ENCODE data around the gene CXCR4.
"Not testable (repeated sequence)": the region's sequence is repeated elsewhere in the genome, so short reads cannot be mapped to it uniquely, and the experiment has no call there.

CXCR4 gene

DNA sequence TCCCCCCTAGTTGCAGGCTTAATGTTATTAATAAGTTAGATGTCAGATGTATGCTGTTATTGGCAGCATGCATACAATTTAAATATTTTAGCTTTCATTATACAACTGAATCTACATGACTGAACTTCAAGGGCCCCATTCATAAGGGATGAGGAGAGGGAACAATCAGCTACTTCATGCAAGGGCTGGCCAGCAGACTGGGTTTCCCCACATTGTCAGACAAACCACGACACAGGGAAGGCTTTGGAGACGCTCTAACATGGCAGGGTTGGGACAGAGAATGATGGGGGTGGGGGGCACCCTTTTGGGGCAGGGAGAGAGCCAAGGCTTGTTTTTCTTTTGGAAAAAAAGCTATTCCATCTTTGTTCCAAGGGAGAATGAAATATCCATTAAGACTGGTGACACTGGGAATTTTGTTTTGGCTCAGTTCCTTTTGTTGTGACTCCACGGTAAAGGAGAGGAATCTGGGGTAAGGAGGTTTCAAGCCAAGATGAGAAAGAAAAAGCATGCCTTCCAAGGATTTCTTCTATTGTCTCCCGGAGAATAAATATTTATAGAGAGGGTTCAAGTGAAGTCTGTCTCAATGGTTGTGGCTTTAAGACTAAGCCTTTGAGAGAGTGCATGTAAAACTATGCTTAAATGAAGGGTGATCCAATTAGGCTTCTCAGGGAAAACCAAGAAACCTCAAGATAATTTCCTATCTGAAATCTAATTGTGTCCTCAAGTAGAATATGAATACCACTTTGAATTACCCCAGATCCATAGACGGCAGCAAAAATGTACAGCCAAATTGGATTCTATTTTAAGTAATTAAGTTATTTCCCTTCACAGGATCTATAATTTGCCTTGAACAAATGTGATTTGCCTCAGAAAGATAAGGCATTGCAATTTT is 5.4 kb downstream of the CXCR4 start:
- no peak for DNase-seq

DNA sequence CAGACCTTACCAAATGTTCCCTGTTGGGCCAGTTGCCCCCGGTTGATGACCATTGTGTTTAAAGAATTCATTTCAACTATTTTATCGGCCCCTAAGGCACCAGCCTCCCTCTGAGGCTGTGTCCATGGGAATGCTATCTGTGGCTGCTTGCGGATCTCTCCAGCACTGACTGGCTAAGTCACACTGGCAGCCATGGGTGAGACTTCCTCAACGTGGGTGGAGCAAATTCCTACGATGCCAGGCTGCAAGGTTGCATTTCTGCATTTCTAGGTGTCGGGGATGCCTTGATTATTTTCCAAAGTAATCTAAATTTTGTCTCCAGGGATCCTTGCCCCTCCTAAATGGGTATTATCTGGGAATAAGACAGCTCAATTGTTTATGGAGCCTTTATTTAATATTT is 6.2 kb downstream of the CXCR4 start:
- DNase-seq, result no peak

DNA sequence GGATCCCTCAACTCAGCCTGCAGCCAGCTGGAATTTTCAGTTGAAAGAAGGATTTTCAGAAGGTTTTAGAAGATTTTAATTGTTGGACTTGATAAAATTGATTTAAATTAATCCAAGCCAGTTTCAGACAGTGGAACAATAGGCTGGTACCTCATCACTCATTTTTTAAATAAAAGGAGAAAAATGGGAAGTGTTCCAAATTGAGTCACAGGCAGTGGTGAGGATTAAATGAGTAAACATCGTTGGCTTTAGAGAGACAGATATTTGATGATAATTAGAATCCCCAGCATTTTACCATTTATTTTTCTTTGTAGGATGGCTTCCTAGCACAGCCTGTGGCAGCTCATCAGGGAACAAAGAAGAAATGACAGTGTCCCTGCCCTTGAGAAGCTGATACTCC is 7.4 kb downstream of the CXCR4 start:
- no peak for DNase-seq

DNA sequence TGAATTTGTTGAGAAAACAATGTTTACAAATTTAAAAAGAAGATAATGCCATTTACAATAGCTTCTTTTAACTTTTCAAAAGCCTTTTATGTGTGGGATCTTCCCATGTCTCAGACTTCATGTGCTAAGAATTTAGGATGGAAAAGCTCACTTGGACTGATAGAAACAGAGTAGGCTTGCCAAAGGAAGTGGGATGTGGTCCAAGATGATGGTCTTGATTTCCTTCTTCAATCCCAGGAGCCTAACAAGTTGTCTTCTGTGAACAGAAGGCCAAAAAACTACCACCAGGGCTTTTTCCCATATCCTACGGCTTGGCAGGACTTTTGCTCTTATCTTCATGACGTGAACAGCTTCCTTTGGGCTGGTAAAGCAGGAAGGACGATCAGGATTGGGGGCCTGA is 9.5 kb downstream of the CXCR4 start:
- no peak for DNase-seq

DNA sequence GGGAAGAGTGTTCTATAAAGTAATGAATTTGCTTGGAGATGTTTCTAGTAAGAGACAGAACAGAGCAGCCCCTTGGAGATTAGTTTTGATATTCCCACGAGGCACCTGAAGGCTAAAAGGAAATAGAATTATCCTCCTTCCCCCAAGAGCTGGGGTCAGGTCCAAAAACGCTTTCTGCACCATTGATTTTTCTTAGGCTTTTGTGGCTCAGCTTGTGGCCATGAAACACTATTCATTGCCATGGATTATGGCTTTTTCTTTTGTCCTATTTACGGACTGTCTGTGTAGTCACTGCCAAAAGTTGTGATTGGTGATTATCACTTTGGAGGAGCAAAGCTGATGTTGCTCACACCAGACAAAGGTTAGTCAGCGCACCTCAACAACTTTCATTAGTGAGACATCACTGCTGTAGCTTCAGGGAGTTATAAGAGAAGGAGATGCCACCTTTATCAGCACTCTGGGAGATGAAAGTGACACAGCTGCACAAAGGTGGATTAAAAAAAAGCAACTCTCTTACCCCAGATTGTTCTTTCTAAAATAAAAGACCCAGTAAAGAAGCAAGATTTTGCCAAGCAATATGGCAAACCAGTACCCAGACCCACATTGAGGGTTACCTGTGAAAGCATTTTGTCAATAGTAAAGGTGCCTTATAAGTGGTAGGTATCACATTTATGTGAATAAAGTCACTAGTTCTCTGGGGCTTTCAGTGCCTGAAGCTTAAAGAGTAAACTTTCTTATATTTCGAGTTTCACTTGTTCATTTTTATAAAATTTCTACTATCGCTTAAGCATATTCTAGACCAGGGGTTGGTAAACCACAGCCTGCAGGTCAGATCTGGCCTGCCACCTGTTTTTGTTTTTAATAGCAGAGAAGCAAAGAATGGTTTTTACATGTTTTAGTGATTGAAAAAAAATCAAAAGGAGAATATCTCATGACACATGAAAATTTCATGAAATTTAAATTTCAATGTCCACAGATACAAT is 10.6 kb downstream of the CXCR4 start:
- no peak for DNase-seq

DNA sequence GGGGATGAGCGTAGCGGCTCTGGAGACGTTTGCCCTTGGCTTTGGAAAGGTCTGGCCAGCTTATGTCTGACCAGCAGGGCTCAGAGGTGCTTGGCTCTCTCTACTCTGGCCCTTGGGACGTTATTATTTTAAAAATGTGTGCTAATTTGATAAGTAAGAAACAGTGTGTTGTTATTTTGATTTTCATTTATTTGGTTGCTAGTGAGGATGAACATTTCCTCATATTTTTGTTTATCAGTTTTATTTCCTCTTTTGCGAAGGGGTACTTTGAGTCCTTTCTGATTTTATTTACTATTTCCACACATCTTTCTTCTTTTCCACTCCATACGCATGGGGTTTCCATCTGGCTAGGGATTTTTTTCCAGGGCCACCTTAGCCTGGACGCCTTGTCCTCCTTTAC is 11.4 kb downstream of the CXCR4 start:
- DNase-seq, result no peak

DNA sequence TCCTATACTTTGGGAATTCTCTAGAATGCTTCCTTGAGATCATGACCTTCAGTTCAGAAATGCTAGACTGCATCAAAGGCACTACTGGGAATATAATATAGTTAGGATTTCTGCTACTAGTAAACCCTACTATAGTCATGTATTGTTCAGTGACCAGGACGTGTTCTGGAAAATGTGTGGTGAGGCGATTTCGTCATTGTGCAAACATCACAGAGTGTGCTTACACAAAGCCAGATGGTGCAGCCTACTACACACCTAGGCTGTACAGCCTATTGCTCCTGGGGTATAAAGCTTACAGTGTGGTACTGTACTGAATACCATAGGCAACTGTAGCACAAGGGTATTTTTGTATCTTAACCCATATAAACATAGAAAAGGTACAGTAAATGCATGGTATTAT is 13.0 kb downstream of the CXCR4 start:
- no peak for DNase-seq

DNA sequence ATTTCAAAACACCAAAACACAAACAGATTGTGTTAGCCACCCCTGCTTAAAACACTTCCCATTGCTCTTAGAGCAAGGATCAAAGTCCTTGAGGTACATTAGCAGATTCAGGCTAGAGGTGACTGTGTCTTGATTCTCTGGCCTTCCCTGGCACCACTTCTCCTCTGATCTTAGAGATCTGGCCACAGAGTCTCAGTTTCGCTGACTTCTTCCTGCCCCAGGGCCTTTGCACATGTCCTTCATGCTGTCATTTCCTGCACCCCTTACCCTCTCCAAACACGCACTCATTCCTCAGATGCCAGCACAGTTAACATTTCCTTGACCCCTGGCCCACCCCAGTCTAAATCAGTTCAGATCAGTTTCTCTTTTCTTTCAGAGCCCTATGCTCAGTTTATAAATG is 16.9 kb downstream of the CXCR4 start:
- peak; percentile 34 for DNase-seq

DNA sequence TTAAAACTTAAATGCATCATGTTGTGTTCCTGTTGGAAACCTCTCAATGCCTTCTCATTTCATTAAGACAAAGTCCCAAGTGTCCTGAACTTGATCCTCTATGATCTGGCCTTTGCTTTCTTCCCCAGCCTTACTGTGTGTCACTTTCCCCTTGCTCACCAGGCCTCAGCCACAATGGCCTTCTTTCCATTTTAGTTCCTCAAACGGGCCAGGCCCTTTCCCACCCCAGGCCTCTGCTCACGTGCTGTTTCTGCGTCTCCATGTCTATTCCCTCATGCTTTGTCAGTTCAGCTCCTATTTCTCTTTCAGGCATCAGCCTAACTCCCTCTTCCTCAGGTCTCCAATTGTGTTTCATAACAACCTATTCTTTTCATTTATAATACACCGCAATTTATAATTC is 19.5 kb downstream of the CXCR4 start:
- no peak for DNase-seq

DNA sequence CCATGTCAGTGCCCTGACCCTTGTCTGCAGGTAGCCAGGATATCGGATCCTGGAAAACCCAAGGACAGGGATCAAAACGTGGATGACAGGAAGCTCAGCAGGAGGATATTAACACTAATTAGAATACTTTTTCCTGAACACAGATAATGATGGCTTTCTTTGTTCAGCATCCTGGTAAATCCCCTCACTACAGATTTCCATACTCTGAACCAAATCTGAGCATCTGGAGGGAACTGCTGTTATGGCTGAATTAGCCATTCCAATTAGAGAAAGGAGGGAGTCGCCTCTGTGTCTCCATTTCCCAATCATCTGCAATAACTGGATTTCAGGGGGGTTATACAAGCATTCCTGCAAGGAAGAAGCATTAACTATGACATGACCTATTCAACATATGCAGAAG is 24.4 kb downstream of the CXCR4 start:
- DNase-seq, result no peak

DNA sequence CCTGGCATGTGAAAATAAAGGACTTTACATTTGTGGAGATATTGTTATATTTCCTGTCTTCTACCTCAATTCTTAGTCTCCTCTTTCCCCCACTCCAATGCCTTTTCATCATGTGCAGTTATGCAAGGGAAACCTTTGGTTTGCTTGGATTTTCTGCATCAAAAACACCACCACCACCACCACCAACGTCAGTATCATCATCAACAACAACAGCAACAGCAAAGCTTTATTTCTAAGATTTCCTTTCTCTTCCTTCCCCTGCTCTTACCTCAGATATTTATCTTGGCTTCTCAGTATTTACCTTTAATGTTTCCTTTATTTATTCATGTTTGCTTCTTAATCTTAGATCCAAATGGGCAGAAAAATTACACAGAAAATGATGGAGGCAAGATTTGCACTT is 26.1 kb downstream of the CXCR4 start:
- no peak for DNase-seq

DNA sequence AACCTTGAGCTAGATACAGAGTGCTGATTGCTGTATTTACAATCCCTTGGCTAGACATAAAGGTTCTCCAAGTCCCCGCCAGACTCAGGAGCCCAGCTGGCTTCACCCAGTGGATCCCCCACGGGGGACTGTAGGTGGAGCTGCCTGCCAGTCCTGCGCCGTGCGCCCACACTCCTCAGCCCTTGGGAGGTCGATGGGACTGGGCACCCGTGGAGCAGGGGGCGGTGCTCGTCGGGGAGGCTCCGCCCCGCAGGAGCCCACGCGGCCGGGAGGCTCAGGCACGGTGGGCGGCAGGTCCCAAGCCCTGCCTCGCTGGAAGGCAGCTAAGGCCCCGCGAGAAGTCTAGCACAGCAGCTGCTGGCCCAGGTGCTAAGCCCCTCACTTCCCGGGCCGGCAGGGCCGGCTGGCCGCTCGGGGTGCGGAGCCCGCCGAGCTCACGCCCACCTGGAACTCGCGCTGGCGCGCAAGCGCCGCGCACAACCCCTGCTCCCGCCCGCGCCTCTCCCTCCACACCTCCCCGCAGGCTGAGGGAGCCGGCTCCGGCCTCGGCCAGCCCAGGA is 30.0 kb downstream of the CXCR4 start:
- not testable (repeated sequence) for DNase-seq

DNA sequence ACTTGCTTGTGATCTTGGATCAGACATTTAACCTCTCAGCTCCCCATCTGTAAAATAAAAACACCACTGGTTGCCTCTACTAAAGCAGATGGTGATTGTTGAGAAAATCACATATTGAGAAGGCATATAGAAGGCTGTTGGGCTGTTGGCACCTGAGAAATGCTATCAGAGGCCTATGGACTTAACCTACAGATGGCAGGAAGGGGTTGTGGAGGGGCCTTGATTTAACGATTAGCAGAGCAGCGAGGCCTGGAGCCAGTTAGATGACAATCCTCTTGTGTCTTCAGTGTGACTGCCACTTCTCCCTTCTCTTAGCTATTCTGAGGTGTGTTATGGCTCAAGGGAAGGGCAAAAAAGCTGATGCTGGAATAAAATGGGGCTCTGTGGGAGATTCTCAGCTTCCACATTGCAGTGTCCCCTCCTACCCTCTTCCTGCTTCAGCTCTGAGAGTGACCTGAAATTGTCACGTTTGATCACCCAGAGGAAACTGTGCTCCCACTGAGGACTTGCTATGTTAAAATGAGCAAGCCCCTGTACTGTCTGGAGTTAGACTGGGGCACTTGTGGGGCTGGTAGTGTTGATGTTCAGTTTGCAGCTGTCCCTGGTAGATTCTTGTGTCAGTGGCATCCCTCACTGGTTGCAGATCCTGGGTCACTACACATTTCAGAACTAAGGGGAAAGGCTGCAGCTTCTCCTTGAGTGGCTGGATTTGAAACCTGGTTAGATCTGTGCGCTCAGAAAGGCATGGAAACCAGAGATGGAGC is 31.5 kb downstream of the CXCR4 start:
- no peak for DNase-seq

DNA sequence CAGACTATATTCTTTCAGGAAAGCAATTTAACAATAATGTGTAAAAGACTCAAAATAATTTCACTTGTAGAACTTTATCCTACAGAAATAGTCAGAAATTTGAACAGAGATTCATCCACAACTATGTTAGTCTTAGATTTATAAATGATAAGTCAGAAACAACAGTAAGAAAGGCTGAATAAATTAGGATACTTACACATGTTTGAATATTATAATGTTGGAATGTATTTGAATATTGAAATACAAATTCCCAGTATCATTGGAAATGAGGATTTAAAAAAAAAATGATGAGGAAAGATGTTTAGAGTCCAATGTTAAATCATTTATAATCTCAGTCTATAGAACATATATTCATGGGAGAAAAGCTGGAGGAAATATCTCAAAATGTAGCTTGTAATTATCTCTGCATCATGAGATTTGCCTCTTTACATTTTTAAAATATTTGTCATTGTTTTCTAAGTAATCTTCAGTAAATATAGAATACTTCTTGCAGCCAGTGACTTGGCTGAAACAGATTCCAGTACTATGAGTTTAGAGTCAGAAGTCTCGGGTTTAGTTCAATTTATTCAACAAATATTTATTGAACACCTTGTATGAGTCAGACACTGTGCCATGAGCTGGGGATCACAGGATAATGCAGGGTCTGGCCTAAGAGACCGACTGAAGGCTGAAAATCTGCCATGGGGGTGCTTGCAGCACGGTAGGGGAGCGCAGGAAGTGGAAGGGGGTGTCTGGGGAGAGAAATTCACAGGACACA is 32.3 kb downstream of the CXCR4 start:
- peak; percentile 17 for DNase-seq

DNA sequence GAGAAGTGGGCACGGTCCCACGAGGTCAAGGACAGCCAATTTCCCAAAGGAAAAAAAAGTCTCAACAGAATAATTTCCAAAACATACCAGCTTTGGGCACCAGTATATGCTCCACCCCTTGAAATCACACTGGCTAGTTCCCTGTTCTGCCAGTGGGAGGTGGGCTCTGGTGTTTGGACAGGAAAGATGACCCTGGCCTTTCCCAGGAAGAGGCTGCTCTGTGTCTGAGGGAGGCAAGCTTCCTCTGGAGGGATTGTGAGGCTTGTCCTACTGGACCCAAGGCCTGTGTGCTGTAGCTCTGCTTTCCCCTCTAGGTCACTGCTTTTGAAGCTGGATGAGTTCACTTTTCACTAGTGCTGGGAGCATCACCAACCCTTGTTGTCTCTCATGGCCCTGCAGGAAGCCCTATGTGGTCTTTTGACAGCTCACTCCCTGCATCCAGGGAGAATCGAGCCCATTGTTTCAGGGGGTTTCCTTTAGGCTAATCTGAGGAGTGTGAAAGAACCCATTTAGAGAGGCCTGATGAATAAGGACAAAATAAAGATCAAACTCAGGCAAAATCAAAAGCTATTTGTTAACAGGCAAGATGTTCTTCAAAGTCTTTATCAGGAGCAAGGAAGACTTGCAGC is 36.3 kb downstream of the CXCR4 start:
- no peak for DNase-seq

DNA sequence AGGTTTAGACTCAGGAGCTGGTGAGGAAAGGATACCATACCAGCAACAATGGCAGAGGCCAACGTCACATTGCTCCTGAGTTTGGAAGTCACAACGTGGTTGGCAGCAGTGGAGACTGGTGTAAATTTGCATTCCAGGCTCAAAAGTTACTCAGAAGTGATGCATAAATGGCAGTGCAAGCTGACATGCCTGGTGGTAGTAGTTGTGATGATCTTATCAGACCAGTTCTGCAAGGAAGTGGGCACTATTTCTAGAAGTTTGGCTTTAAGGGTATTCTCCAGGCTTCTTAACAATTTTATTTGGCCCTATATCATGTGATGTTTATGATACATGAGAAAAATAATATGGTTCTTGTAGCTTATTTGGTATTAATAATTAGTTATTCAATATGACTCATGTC is 37.8 kb downstream of the CXCR4 start:
- no peak for DNase-seq

DNA sequence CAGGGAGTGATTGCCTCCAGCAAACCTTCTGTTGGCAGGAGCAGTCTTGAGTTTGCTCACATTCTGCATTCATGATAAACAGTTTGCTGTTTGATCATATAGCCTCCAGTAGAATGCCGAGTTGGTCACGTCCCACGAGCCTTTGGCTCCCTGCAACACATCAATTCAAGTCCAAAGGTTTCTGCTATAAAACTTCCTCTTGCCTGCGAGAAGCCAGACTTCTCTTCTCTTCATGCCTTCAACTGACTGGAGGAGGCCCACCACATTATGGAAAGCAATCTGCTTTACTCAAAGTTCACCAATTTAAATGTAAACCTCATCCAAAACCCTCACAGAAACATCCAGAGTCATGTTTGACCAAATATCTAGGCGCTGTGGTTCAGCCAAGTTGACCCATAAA is 40.8 kb downstream of the CXCR4 start:
- no peak for DNase-seq

DNA sequence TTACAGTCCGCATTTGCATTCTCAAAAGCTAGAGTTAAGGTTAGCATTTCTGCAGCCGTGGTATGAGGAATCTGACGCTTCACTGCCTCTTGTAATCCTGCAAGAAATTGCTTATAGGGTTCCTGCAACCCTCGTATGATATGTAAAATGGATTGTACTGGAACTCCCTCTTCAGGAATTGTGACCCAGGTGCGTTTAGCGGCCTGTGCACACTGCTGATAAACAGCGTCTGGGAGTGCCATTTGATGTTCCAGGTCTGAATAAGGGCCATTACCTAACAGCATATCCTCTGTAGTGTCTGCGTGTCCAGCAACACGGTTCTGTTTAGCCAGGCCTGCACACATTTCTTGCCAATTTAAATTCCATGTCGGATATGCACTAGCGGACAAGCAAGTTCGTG is 42.5 kb downstream of the CXCR4 start:
- no peak for DNase-seq

DNA sequence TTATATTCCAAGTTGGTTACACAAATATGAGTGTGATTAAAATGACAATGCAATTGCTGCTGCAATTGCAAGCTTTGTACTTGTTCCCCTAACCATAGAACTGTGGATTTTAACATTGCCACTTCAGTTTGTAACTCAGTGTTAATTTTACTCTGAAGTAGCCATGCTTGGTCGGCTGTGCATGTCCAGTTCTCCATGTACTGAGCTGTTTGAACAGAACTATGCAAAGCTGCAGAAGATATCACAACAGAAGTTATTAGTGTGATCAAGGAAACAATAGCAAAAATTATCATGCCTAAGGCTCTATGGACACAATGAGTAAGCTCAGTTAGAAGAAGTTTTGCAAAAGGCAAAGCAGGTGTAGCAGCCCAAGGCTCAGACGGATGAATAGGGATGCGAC is 45.3 kb downstream of the CXCR4 start:
- DNase-seq, result no peak

DNA sequence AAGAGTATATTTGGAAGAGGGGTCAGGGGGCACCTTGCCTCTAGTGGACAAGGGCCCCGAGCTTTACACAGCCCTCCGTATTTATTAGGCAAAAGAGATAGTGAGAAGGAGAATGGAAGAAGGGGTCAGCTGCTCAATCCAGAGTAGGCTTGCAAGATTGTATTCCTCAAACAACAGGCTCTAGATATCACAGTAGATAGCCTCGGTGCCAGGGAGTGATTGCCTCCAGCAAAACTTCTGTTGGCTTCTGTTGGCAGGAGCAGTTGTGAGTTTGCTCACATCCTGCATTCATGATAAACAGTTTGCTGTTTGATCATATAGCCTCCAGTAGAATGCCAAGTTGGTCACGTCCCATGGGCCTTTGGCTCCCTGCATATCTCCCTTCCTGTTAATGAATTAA is 46.1 kb downstream of the CXCR4 start:
- not testable (repeated sequence) for DNase-seq

DNA sequence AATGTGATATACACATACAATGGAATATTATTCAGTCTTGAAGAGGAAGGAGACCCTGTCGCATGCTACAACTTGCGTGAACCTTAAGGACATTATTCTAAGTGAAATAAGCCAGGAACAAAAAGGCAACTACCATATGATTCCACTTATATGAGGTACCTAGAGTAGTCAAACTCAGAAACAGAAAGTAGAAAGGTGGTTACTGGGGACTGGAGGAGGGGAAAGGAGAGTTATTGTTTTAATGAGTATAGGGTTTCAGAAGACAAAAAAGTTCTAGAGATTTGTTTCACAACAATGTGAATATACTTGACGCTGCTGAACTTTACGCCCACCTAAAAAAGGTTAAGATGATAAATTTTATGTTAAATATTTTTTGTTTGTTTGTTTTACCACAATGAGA is 47.0 kb downstream of the CXCR4 start:
- no peak for DNase-seq

DNA sequence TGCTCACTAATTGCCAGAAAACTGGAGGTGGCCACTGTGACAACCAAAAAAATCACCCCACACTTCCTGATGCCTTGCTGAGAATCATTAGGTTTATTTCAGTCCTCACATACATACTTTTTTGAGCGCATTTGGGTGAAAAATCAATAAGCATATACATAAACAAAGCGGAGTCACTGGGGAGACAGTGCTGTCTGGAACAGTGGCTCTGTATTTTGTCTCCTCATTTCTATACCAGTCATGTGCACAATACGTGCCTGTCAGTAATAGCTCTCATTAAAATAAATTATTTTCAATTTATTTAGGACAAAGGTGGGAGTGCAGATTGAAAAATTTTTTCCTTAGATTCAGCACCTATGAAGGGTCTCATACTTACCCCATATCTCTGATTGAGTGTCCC is 48.2 kb downstream of the CXCR4 start:
- no peak for DNase-seq

Data from EL (cell line).